NCI-H1436 treated with DMSO at 0.1 percent for 48 hours (cell line): ENCODE results near the gene IGSF3.
"Not testable (repeated sequence)": the region's sequence is repeated elsewhere in the genome, so short reads cannot be mapped to it uniquely, and the experiment has no call there.

Source experiments
- DNase-seq: peaks from one replicate; lab custom pipeline; 2025; lab: John Stamatoyannopoulos, UW

The IGSF3 gene

GRCh38 chr1:116596742-116597307 lies 70.7 kb downstream of the IGSF3 start:
- DNase-seq: not testable (repeated sequence)

- DNase-seq: not testable (repeated sequence)
Measured at GRCh38 chr1:116595946-116596741, 71.4 kb downstream of the IGSF3 start.

DNA sequence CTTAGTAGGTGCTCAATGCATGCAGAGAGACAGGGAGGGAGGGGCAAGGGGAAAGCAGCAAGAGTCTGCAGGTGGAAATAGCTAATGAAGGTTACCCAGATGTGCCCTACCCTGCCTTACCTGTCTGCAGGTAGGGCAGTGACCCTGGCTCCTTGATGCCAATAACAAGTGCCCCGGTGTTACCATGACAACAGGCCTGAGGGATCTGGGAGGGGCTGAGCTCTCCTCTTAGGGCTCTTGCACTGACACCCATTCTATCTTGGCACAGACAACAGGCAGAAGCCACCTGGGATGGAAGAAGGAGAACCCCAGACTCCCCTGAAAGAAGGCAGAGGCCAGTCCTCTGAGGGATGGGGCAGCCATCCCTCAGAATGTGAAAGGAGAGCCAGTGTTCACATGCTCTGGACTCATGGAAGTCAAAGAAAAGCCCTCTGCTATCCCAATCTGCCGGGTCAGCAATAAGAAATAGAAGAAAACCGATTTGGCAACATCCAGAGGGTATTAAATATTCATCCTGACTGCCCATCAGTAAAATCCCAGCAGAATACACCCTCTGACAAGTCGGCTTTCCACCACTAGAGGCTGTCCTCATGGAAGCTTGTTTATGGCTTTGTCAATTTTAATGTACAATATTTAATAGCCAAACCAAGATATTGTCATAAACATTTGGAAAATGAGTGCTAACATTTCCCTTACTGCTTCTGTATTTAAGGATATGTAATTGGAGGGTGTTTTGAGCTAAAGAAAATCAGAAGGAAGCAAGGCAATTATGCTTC lies 72.3 kb downstream of the IGSF3 start:
- DNase-seq: not testable (repeated sequence)

GRCh38 chr1:116593977-116594376 lies 73.6 kb downstream of the IGSF3 start:
- not testable (repeated sequence) for DNase-seq

DNA sequence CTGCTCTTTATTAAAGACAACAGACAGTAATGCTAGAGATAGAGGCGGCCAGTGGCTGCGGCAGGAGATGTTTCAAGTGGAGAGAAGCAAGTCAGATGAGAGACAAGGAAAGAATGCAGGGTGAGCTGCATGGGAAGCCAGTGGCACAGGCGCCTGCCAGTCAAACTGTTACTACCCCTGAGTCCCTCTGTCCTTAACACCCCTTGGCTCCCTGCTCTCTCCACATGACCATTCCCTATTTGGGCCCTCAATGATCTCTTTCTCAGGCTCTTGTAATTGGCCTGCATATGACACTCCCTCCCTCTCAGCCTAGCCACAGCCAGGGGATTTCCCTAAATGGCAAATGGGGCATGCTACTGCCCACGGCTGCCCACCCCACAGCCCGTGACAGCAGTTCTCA lies 74.1 kb downstream of the IGSF3 start:
- not testable (repeated sequence) for DNase-seq

GRCh38 chr1:116591951-116592605 lies 75.5 kb downstream of the IGSF3 start:
- DNase-seq: not testable (repeated sequence)

- not testable (repeated sequence) for DNase-seq
Measured at GRCh38 chr1:116591006-116591950, 76.3 kb downstream of the IGSF3 start.

- not testable (repeated sequence) for DNase-seq
Measured at GRCh38 chr1:116590359-116591005, 77.1 kb downstream of the IGSF3 start.

- not testable (repeated sequence) for DNase-seq
Measured at GRCh38 chr1:116589101-116589735, 78.3 kb downstream of the IGSF3 start.

GRCh38 chr1:116587501-116588227 lies 79.9 kb downstream of the IGSF3 start:
- DNase-seq: no peak

- no peak for DNase-seq
Measured at GRCh38 chr1:116586741-116587143, 80.8 kb downstream of the IGSF3 start.

GRCh38 chr1:116585886-116586285 lies 81.6 kb downstream of the IGSF3 start:
- DNase-seq: no peak

DNA sequence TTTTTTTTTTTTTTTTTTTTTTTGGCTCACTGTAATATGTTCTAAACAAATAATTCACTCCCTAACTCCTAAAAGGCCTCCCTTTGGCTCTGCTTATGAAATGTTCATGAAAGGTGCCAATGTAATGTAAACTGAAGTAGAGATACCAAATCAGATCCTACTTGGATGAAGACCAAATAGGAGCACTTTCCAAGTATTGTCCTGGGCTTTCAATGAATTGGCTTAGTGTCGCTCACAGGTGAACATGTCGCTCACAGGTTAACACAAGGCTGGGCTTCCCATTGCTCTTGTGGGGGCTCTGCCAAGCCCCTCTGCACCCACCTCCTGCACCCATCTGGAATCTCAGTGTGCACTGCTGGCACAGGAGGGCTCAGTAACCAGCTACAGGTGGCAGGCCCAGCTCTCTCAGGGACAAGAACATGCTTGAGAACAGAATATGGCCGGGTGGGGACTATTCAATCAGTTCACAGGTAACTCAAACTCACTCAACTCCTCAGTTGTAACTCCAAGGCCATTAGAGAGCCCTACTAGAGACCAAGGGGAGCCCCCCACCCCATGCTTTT lies 86.1 kb downstream of the IGSF3 start:
- DNase-seq: no peak

GRCh38 chr1:116580446-116581322 lies 86.8 kb downstream of the IGSF3 start:
- no peak for DNase-seq

DNA sequence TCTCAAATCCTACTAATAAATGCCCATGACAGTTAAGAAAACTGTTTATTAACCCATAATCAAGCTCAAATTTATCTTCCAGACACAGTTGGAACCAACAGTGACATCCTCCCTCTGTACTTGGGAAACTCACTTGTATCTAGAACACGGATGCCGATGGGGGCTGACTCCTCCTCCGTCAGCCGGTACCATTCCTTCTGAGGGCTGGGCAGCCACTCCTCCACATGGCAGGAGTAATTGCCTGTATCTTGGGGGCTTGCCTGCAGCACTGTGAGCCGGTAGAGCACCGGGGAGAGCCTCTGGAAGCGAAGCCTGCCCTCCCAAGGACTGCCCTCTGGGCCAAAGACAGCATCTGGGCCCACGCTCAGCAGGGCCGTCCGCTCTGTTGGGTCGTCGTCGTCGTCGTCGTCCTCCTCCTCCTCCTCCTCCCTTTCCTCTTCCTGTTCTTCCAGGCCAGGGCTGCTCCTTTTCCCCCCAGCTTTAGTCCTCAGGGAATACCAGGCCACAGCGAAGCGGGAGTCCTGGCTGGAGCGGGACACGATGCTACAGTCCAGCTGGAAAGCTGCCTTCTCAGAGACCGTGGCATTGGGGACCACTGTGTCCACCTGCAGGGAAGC lies 88.2 kb downstream of the IGSF3 start:
- DNase-seq: no peak

- DNase-seq: no peak
Measured at GRCh38 chr1:116578581-116578980, 89.0 kb downstream of the IGSF3 start.

DNA sequence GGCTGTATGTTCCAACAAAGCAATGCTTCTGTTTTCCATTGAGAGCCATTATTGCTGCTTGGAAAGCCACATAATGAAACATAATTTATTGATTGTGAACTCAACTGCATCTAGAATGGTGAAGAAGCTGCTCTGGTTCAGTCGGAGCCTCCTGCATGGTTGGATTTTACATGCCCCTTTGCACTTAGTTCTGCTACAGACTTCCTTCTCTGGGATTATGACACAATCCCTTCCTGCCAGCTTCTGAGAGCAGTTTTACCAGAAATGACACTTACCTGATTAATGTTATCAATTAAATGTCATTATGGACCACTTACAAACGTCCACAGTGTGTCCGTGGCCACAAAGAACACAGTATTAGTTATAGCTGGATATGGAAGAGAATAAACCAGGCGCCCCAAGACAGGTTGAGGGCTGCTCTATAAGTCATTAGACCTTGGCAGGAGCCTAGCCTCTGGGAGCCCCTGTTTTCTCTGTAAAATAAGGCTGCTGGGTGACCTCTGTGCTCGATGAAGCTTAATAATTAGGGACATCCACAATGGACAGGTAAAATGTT lies 89.7 kb downstream of the IGSF3 start:
- DNase-seq: no peak
